Right lobe of liver (tissue), 6 donors: ENCODE measurements around the gene SYT1. TPM values are rescaled to one million over a fixed set of nuclear protein-coding genes. Genes with fewer than 3 reads are reported as not detected.

ENCODE experiments used
- ATAC-seq, 4 donors: fragments of 200-7000 bp; cut with Tn5 transposase; one replicate each; pipeline ENCODE4 v1.9.1; 2020; ENCODE audit warnings: mild to moderate bottlenecking in 4 of 4, moderate library complexity in 4 of 4
- DNase-seq, 3 donors: peaks; one replicate each; pipeline ENCODE4 v3.0.0-alpha.2; 2020
- H3K27ac ChIP-seq, 3 donors: fragments of 200-600 bp; one replicate each; pipeline ENCODE4 v1.8.0; 2022
- H3K27me3 ChIP-seq, 2 donors: fragments of 200-600 bp; one replicate each; pipeline ENCODE4 v1.8.0; 2022
- H3K36me3 ChIP-seq, 4 donors: fragments of 200-600 bp; sonication (generic) in 1 of 4; one replicate each; pipeline versions ENCODE4 v1.5.1 to v1.8.0; 2017 to 2022; ENCODE audit warnings: control low read depth in 1 of 4
- H3K4me1 ChIP-seq, 4 donors: fragments of 200-600 bp; sonication (generic) in 1 of 4; one replicate each; pipeline versions ENCODE4 v1.5.1 to v1.8.0; 2017 to 2022; ENCODE audit warnings: control low read depth in 1 of 4
- H3K4me3 ChIP-seq, 3 donors: fragments of 200-600 bp; one replicate each; pipeline ENCODE4 v1.8.0; 2022
- H3K9me3 ChIP-seq, 4 donors: fragments of 200-600 bp; sonication (generic) in 1 of 4; one replicate each; pipeline versions ENCODE4 v1.5.1 to v1.8.0; 2017 to 2022; ENCODE audit warnings: control low read depth in 1 of 4
- POLR2A ChIP-seq: fragments of 450-650 bp; IDR thresholded peaks from one replicate; pipeline ENCODE4 v1.6.1; 2017; ENCODE audit warnings: antibody characterized with exemption, mild to moderate bottlenecking
- WGBS: methylation state at CpG from one replicate; pipeline ENCODE4 v1.1.6; 2018; ENCODE audit warnings: low coverage, low lambda C conversion rate; ENCODE audit not compliant: insufficient coverage; ENCODE audit errors: missing lambda C conversion rate; 5-methylcytosine and 5-hydroxymethylcytosine counted together
- intact Hi-C, 2 donors: fragments of 100-400 bp; cut with DNase I; formaldehyde crosslinking; loops; one replicate each; pipeline versions ENCODE4 v1.11.2 to v1.14.1; 2022
- total RNA-seq, 6 experiments: library from RNA; depleted of rRNA in 2 of 6; stranded (reverse); fragments of >200 nt in 2 of 6; fragmentation: NEBNext Ultra II Directional in 3 of 6; extraction: Animal tissue kit (Norgen Biotek cat#: 25700) in 3 of 6; gene quantifications; one replicate each; pipeline versions ENCODE4 v1.1.0 to v1.2.4, GENCODE V29; 2016 to 2023
- TF ChIP-seq, protein P1 (sequence below), 4 donors: fragments of 200-600 bp in 3 of 4; fragments of 450-650 bp in 1 of 4; IDR thresholded peaks; one replicate each; pipeline versions ENCODE4 v1.5.1 to v1.8.0; 2016 to 2022; ENCODE audit warnings: antibody characterized with exemption in 4 of 4, mild to moderate bottlenecking in 2 of 4
- donor health status: DM: no; HTN: yes; CAD: no.
- donor health status: DM: no; HTN: no; CAD: no.
- donor health status: DM: no; HTN: no; CAD: no.
- donor health status: DM: no; HTN: yes; CAD: no.
- donor health status: DM: no; HTN: yes; CAD: no.

The SYT1 gene
- total RNA-seq, 6 experiments from 2014 or later, result 0.35 to 1.9 (median 0.81) TPM

DNA sequence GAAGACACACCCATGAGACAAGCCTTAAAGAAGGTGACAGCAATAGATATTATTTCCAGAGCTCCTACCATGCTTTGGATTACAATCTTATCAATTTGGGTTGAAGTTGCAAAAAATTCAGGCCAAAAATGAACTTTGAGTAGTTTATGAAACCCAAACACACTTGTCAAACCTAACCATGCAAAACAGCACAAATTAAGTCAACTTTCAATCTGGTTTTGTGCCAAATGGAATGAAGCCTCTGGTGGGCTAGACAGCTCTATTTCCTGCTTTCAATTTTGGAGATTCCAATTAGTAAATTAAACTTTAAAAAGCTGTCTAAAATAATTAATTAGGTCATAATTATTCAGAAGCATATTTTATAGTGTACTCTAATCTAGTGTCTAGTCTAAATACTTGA lies 203.4 kb downstream of the SYT1 start:
- no peak for TF ChIP-seq POLR2A
- TF ChIP-seq, protein P1, sequence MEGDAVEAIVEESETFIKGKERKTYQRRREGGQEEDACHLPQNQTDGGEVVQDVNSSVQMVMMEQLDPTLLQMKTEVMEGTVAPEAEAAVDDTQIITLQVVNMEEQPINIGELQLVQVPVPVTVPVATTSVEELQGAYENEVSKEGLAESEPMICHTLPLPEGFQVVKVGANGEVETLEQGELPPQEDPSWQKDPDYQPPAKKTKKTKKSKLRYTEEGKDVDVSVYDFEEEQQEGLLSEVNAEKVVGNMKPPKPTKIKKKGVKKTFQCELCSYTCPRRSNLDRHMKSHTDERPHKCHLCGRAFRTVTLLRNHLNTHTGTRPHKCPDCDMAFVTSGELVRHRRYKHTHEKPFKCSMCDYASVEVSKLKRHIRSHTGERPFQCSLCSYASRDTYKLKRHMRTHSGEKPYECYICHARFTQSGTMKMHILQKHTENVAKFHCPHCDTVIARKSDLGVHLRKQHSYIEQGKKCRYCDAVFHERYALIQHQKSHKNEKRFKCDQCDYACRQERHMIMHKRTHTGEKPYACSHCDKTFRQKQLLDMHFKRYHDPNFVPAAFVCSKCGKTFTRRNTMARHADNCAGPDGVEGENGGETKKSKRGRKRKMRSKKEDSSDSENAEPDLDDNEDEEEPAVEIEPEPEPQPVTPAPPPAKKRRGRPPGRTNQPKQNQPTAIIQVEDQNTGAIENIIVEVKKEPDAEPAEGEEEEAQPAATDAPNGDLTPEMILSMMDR (IDR thresholded peaks at IDR 0.05), result no peak
- no peak overlapping the region for H3K27ac ChIP-seq
- H3K27me3 ChIP-seq, result no peaks in the 10 kb centered on the region
- DNase-seq, result no peak
- no peaks in the 10 kb centered on the region for H3K4me1 ChIP-seq
- intact Hi-C loops, result no loop called here
- no peak overlapping the region for H3K4me3 ChIP-seq
- no peak for ATAC-seq
- H3K9me3 ChIP-seq, result no peaks in the 10 kb centered on the region
- H3K36me3 ChIP-seq, result no peaks in the 10 kb centered on the region

DNA sequence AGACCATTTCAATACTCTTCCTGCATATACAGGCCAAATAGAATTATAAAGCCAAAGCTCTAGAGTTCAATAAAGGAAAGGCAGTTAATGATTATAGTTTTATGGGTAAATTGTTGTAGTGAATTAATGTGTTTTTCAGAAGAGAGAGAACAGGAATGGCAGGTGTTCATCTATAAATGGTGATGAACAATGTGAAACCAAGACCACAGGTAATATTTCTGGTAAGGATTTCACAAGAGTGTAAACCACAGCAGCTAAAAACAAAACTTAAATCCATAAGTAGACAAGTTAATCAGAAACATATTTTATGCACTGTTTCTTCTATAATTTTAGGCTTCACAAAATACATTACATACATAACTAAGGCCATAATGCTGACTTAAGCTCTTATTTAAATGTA lies 204.4 kb downstream of the SYT1 start:
- no peak overlapping the region for H3K27ac ChIP-seq
- no peaks in the 10 kb centered on the region for H3K27me3 ChIP-seq
- ATAC-seq (no peak), DNase-seq (no peak)
- intact Hi-C loops, result no loop called here
- no peaks in the 10 kb centered on the region for H3K36me3 ChIP-seq
- H3K4me1 ChIP-seq, result no peaks in the 10 kb centered on the region
- TF ChIP-seq POLR2A, result no peak
- TF ChIP-seq, protein P1 (IDR thresholded peaks at IDR 0.05), result no peak
- no peaks in the 10 kb centered on the region for H3K9me3 ChIP-seq
- H3K4me3 ChIP-seq, result no peak overlapping the region

DNA sequence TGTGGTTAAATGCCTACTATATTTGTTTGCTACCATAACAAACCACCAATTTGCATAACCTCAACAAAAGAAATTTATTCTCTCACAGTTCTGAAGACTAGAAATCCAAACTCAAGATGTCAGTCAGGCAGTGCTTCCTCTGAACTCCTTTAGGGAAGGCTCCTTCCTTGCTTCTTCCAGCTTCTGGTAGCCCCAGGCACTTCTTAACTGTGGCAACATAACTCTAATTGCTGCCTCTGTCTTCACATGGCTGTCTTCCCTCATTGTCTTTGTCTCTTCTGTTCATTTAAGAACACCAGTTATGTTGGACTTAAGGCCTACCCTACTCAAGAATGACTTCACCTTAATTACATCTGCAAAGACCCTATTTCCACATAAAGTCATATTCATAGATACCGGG lies 206.9 kb downstream of the SYT1 start:
- WGBS, result 78% methylated on average over 1 of the region's 1 CpG
- Histone ChIP-seq H3K27ac (no peak overlapping the region), H3K36me3 (no peaks in the 10 kb centered on the region), H3K9me3 (no peaks in the 10 kb centered on the region), H3K4me3 (no peak overlapping the region), H3K27me3 (no peaks in the 10 kb centered on the region), H3K4me1 (no peaks in the 10 kb centered on the region)
- TF ChIP-seq, protein P1 (IDR thresholded peaks at IDR 0.05), result no peak
- no peak for TF ChIP-seq POLR2A
- intact Hi-C loops, result no loop called here
- no peak for ATAC-seq
- no peak for DNase-seq

DNA sequence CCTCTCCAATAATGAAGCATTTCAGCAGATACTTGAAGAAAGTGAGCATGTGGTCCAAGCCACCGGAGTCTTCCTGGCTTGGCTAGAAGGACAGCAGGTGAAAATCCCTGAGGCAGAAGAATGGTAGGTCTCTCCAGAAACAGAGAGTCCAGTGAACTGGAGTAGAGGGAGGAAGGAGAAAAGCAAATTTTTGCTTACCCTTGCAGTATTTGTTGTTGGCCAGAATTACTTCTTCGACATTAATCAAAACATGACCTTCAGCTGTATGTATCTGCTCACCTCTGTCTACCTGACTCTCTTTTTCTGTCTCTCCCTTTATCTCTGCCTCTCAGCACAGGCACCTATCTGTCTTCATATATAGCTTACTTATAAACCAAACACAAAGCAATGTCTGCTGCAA lies 208.9 kb downstream of the SYT1 start:
- WGBS, result 30% methylated on average over 1 of the region's 2 CpGs
- no peaks in the 10 kb centered on the region for H3K27me3 ChIP-seq
- ATAC-seq, result no peak
- intact Hi-C loops, result no loop called here
- no peaks in the 10 kb centered on the region for H3K36me3 ChIP-seq
- no peak overlapping the region for H3K4me3 ChIP-seq
- H3K27ac ChIP-seq, result no peak overlapping the region
- TF ChIP-seq, protein P1 (IDR thresholded peaks at IDR 0.05), result no peak
- no peak for TF ChIP-seq POLR2A
- no peaks in the 10 kb centered on the region for H3K4me1 ChIP-seq
- DNase-seq, result no peak
- no peaks in the 10 kb centered on the region for H3K9me3 ChIP-seq

DNA sequence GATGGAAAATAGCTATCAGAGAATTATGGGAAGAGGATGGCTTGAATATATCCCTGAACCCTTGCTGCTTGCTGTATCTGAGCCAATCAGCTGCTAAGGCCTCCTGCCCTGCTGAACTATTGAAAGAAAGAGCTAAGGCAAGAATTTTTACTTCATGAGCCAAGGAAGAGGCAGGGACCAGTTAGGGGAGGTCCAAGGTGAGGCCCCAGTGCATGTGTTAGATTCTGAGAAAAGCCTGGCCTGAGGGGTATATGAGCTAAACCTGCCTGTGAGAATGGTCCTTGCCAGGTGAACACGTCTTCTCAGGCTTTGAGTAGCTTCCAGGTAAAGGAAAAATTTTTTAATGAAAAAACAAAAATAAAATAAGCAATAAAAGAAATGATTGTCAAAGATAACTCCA lies 218.0 kb downstream of the SYT1 start:
- intact Hi-C loops, result no loop called here
- Histone ChIP-seq H3K27ac (no peak overlapping the region), H3K4me1 (no peaks in the 10 kb centered on the region), H3K9me3 (no peaks in the 10 kb centered on the region), H3K36me3 (no peaks in the 10 kb centered on the region), H3K4me3 (no peak overlapping the region), H3K27me3 (no peaks in the 10 kb centered on the region)
- 75% methylated on average over 1 of the region's 1 CpG for WGBS
- DNase-seq (no peak), ATAC-seq (no peak)
- TF ChIP-seq POLR2A, result no peak
- TF ChIP-seq, protein P1 (IDR thresholded peaks at IDR 0.05), result no peak
